ENCODE results near the gene BMERB1. TPM values are rescaled to one million over a fixed set of nuclear protein-coding genes. Genes with fewer than 3 reads are reported as not detected.

Gene BMERB1
- total RNA-seq, 2 donors from 2014 or later: 6.2 to 9.1 TPM

DNA sequence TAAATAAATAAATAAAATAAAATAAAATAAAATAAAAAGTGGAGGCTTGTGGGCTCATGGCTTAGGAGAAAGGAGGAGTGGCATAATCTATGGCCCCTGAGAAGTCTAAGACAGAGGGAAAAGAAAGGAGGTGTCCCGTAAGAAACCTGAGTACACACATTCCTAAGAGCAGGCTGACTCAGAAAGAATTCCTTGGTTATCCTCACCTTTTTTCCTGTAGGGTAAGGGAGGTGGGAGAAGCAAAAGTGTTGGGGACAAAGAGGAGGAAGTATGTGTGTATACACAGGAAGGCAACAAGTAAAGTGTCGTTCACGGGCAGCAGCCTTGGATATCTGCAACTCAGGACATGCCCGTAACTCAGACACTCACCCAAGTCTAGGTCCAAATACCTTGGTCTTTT lies 179.3 kb downstream of the BMERB1 start:
- no peaks in the 10 kb centered on the region for H3K27me3 ChIP-seq
- no peaks in the 10 kb centered on the region for H3K4me1 ChIP-seq
- H3K27ac ChIP-seq: no peak overlapping the region
- TF ChIP-seq CTCF (IDR thresholded peaks at IDR 0.05): no peak
- no peak for DNase-seq
- no peak overlapping the region for H3K4me3 ChIP-seq
- peaks cover 33% of the 10 kb centered on the region for H3K36me3 ChIP-seq
- intact Hi-C loops (cut with DNase I): no loop called here
- no peak overlapping the region for H3K9ac ChIP-seq (ENCODE audit: low read depth in 2 of 2, low read length in 2 of 2)
- H3K9me3 ChIP-seq: no peaks in the 10 kb centered on the region

- peaks cover 27% of the 10 kb centered on the region for H3K36me3 ChIP-seq
- no peaks in the 10 kb centered on the region for H3K9me3 ChIP-seq
- H3K4me1 ChIP-seq: no peaks in the 10 kb centered on the region
- DNase-seq: no peak
- H3K27ac ChIP-seq: no peak overlapping the region
- no peak overlapping the region for H3K4me3 ChIP-seq
- no peak overlapping the region for H3K9ac ChIP-seq (ENCODE audit: low read depth in 2 of 2, low read length in 2 of 2)
- H3K27me3 ChIP-seq: no peaks in the 10 kb centered on the region
- no peak for TF ChIP-seq CTCF (IDR thresholded peaks at IDR 0.05)
- intact Hi-C loops (cut with DNase I): no loop called here
Observed at GRCh38 chr16:15616012-15616411, 181.6 kb downstream of the BMERB1 start.

DNA sequence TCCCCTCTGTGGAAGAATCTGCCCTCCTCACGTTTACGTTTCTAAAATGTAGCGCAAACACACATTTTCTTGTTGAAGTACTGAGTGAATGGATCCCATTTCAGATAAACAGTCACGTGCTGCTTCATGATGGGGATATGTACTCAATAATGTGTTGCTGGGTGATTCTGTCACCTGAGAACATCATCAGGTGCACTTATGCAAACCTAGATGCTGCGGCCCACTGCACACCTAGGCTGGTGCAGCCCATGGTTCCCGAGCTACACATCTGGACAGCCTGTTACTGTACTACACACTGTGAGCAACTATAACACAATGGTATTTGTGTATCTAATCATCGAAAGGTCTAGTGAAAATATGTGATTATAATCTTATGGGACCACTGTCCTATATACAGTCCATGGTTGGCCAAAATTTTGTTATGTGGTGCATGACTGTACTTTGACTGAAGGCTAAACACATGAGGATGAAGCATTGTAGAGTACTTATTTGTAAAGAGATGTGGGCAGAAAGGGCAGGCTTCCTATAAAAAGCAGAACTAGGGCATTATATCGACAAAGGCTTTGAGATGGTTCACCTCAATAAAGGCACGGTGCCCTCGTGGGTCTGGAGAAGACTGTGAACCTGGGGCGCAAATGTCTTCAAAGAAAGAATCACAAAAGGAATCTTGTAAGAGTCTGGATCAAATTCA lies 182.2 kb downstream of the BMERB1 start:
- Histone ChIP-seq H3K27me3 (no peaks in the 10 kb centered on the region), H3K4me3 (no peak overlapping the region), H3K27ac (no peak overlapping the region), H3K9ac (ENCODE audit: low read depth in 2 of 2, low read length in 2 of 2) (no peak overlapping the region), H3K36me3 (peaks cover 25% of the 10 kb centered on the region), H3K9me3 (no peaks in the 10 kb centered on the region), H3K4me1 (no peaks in the 10 kb centered on the region)
- intact Hi-C loops (cut with DNase I): no loop called here
- TF ChIP-seq CTCF (IDR thresholded peaks at IDR 0.05): no peak
- no peak for DNase-seq

- Histone ChIP-seq H3K27ac (no peak overlapping the region), H3K9me3 (no peaks in the 10 kb centered on the region), H3K9ac (ENCODE audit: low read depth in 2 of 2, low read length in 2 of 2) (no peak overlapping the region), H3K4me3 (no peak overlapping the region), H3K27me3 (no peaks in the 10 kb centered on the region), H3K4me1 (no peaks in the 10 kb centered on the region), H3K36me3 (peaks cover 13% of the 10 kb centered on the region)
- no peak for DNase-seq
- no peak for TF ChIP-seq CTCF (IDR thresholded peaks at IDR 0.05)
- intact Hi-C loops (cut with DNase I): no loop called here
Observed at GRCh38 chr16:15617901-15618300, 183.5 kb downstream of the BMERB1 start.

- Histone ChIP-seq H3K27ac (no peak overlapping the region), H3K9ac (ENCODE audit: low read depth in 2 of 2, low read length in 2 of 2) (no peak overlapping the region), H3K36me3 (peaks cover 10% of the 10 kb centered on the region), H3K4me1 (no peaks in the 10 kb centered on the region), H3K9me3 (no peaks in the 10 kb centered on the region), H3K27me3 (no peaks in the 10 kb centered on the region), H3K4me3 (no peak overlapping the region)
- TF ChIP-seq CTCF (IDR thresholded peaks at IDR 0.05): no peak
- no peak for DNase-seq
- intact Hi-C loops (cut with DNase I): no loop called here
Observed at GRCh38 chr16:15618392-15618791, 184.0 kb downstream of the BMERB1 start.

Data from colonic mucosa (tissue), 4 donors.